Measurements from ENCODE around the gene NPAS3. TPM values are rescaled to one million over a fixed set of nuclear protein-coding genes. Genes with fewer than 3 reads are reported as not detected.

NPAS3 gene
- total and polyA plus RNA-seq, 10 donors, result 0.13 to 9.5 (median 2.9) TPM

DNA sequence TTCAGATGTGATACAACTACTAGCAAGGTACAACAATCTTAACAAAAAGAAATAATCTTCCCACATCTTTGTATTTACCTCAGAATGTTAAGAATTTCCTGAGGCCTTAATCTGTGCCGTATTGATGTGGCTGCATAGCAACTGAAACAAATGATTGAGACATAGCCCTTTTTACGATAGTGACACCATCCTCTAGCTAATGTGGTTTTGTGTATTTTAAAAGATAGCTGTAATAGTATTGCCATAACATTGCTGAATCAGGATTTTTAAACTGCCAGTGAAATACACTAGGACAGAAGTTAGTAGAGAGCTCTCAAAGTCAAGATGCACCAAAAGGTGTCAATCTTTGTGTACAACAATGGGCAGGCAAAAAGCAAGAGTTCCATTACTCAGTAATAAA is 11.9 kb downstream of the NPAS3 start:
- Histone ChIP-seq H3K4me3 (no peak overlapping the region), H3K27ac (no peak overlapping the region), H3K9me3 (no peaks in the 10 kb centered on the region), H3K4me1 (no peaks in the 10 kb centered on the region), H3K27me3 (replicated peaks in 1 of 7) (no peaks in the 10 kb centered on the region), H3K36me3 (no peaks in the 10 kb centered on the region)
- DNase-seq, result no peak
- TF ChIP-seq POLR2A (IDR thresholded peaks at IDR 0.05) (no peak), POLR2AphosphoS5 (IDR thresholded peaks at IDR 0.05) (no peak)
- TF ChIP-seq, protein P1, sequence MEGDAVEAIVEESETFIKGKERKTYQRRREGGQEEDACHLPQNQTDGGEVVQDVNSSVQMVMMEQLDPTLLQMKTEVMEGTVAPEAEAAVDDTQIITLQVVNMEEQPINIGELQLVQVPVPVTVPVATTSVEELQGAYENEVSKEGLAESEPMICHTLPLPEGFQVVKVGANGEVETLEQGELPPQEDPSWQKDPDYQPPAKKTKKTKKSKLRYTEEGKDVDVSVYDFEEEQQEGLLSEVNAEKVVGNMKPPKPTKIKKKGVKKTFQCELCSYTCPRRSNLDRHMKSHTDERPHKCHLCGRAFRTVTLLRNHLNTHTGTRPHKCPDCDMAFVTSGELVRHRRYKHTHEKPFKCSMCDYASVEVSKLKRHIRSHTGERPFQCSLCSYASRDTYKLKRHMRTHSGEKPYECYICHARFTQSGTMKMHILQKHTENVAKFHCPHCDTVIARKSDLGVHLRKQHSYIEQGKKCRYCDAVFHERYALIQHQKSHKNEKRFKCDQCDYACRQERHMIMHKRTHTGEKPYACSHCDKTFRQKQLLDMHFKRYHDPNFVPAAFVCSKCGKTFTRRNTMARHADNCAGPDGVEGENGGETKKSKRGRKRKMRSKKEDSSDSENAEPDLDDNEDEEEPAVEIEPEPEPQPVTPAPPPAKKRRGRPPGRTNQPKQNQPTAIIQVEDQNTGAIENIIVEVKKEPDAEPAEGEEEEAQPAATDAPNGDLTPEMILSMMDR (IDR thresholded peaks at IDR 0.05 in 8 of 11, conservative IDR thresholded peaks at IDR 0.05 in 3 of 11), result no peak
- intact Hi-C loops (cut with DNase I; ENCODE audit: low total_unique reads), result no loop called here
- 61 to 92% (median 90%) methylated on average over 2 of the region's 2 CpGs for WGBS, 5 donors

DNA sequence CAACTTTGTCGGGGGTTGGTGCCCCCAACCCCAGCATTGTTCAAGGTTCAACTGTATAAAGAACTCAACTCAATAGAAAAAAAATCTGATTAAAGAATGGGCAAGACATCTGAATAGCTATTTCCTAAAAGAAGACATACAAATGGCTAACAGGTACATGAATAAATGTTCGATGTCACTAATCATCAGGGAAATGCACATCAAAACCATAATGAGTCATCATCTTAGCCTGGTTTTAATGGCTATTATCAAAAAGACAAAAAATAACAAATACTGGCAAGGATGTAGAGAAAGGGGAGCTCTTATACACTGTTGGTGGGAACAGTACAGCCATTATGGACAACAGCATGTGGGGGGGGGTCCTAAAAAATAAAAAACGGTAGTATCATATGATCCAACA is 28.7 kb downstream of the NPAS3 start:
- DNase-seq, result no peak
- Histone ChIP-seq H3K9me3 (no peaks in the 10 kb centered on the region), H3K4me3 (no peak overlapping the region), H3K36me3 (no peaks in the 10 kb centered on the region), H3K4me1 (no peaks in the 10 kb centered on the region), H3K27ac (no peak overlapping the region), H3K27me3 (replicated peaks in 1 of 7) (no peaks in the 10 kb centered on the region)
- TF ChIP-seq POLR2AphosphoS5 (IDR thresholded peaks at IDR 0.05) (no peak), POLR2A (IDR thresholded peaks at IDR 0.05) (no peak)
- TF ChIP-seq, protein P1 (IDR thresholded peaks at IDR 0.05 in 8 of 11, conservative IDR thresholded peaks at IDR 0.05 in 3 of 11), result no peak
- intact Hi-C loops (cut with DNase I; ENCODE audit: low total_unique reads), result no loop called here
- 81 to 94% (median 85%) methylated on average over 3 of the region's 3 CpGs for WGBS, 5 donors

- Histone ChIP-seq H3K9me3 (no peaks in the 10 kb centered on the region), H3K36me3 (no peaks in the 10 kb centered on the region), H3K27me3 (replicated peaks in 1 of 7) (no peaks in the 10 kb centered on the region), H3K27ac (no peak overlapping the region), H3K4me3 (no peak overlapping the region), H3K4me1 (no peaks in the 10 kb centered on the region)
- no peak for DNase-seq
- whole genome bisulfite sequencing, 5 donors, result 79 to 92% (median 88%) methylated on average over 2 of the region's 2 CpGs
- intact Hi-C loops (cut with DNase I; ENCODE audit: low total_unique reads), result no loop called here
- TF ChIP-seq POLR2A (IDR thresholded peaks at IDR 0.05) (no peak), POLR2AphosphoS5 (IDR thresholded peaks at IDR 0.05) (no peak)
- TF ChIP-seq, protein P1 (IDR thresholded peaks at IDR 0.05 in 8 of 11, conservative IDR thresholded peaks at IDR 0.05 in 3 of 11), result no peak
Observed at GRCh38 chr14:32968972-32969544, 30.4 kb downstream of the NPAS3 start.

- 68 to 86% (median 73%) methylated on average over 2 of the region's 2 CpGs for WGBS, 5 donors
- TF ChIP-seq POLR2AphosphoS5 (IDR thresholded peaks at IDR 0.05), result no peak
- TF ChIP-seq, protein P1 (IDR thresholded peaks at IDR 0.05 in 8 of 11, conservative IDR thresholded peaks at IDR 0.05 in 3 of 11), result no peak
- TF ChIP-seq POLR2A (IDR thresholded peaks at IDR 0.05), result no peak
Observed at GRCh38 chr14:32977913-32978312, 39.2 kb downstream of the NPAS3 start.

More at GRCh38 chr14:32977913-32978312, 39.2 kb downstream of the NPAS3 start:
- H3K4me3 ChIP-seq, result no peak overlapping the region
- H3K4me1 ChIP-seq, result no peaks in the 10 kb centered on the region
- no peak overlapping the region for H3K27ac ChIP-seq
- H3K36me3 ChIP-seq, result no peaks in the 10 kb centered on the region
- H3K27me3 ChIP-seq (replicated peaks in 1 of 7), result no peaks in the 10 kb centered on the region
- no peaks in the 10 kb centered on the region for H3K9me3 ChIP-seq
- intact Hi-C loops (cut with DNase I; ENCODE audit: low total_unique reads), result no loop called here
- no peak for DNase-seq
